ENCODE data around the gene UNC45B.

GRCh38 chr17:35224436-35224835 is 76.8 kb downstream of the UNC45B start:
- TF ChIP-seq CTCF (IDR thresholded peaks at IDR 0.05) (no peak), POLR2A (IDR thresholded peaks at IDR 0.05) (no peak)

Data from Peyer's patch (tissue), 4 donors.